ENCODE measurements around the gene LSAMP.

LSAMP gene

DNA sequence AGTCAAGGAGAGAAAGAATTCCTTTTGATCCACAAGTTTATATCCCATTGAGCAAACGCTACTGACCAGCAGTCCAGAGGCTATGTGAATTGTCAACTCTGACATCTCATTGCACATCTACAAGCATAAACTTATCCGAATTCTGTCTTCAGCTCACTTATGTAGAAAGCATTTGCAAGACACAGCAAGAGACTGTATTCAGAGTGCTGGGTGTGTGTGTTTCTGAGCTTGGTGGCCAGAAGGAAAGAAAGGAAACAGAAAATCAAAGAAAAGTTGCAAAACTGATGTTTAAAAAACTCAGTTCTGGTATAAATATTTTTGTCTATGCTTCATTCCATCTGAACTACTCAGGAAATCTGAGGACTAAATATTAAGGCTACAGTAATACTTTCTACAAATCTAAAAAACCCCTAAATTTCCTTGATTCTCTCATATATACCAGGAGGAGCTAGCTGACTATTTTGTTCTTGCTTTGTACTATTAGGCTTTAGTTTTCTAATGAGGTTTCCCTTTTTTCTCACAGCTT is 45.5 kb downstream of the LSAMP start:
- Histone ChIP-seq H3K4me3 (ENCODE audit: low read depth, low read length) (no peak overlapping the region), H3K9me3 (ENCODE audit: control insufficient read depth, insufficient read depth, low read depth, low read length) (no peaks in the 10 kb centered on the region), H3K27ac (ENCODE audit: extremely low read depth, low read depth, low read length) (no peak overlapping the region), H3K36me3 (ENCODE audit: control insufficient read depth in 2 of 2, insufficient read depth in 1 of 2, low read length in 2 of 2) (no peaks in the 10 kb centered on the region), H3K4me1 (ENCODE audit: control insufficient read depth, insufficient read depth, low read length) (no peaks in the 10 kb centered on the region)
- no peak for TF ChIP-seq ZNF777 (tag by site-specific recombination; IDR thresholded peaks at IDR 0.05; ENCODE audit: borderline replicate concordance)
- TF ChIP-seq, protein P1, sequence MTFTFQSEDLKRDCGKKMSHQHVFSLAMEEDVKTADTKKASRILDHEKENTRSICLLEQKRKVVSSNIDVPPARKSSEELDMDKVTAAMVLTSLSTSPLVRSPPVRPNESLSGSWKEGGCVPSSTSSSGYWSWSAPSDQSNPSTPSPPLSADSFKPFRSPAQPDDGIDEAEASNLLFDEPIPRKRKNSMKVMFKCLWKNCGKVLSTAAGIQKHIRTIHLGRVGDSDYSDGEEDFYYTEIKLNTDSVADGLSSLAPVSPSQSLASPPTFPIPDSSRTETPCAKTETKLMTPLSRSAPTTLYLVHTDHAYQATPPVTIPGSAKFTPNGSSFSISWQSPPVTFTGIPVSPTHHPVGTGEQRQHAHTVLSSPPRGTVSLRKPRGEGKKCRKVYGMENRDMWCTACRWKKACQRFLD (tag by site-specific recombination; IDR thresholded peaks at IDR 0.05), result no peak
- no peak for TF ChIP-seq ZNF169 (tag by site-specific recombination; IDR thresholded peaks at IDR 0.05)
- TF ChIP-seq, protein P2, sequence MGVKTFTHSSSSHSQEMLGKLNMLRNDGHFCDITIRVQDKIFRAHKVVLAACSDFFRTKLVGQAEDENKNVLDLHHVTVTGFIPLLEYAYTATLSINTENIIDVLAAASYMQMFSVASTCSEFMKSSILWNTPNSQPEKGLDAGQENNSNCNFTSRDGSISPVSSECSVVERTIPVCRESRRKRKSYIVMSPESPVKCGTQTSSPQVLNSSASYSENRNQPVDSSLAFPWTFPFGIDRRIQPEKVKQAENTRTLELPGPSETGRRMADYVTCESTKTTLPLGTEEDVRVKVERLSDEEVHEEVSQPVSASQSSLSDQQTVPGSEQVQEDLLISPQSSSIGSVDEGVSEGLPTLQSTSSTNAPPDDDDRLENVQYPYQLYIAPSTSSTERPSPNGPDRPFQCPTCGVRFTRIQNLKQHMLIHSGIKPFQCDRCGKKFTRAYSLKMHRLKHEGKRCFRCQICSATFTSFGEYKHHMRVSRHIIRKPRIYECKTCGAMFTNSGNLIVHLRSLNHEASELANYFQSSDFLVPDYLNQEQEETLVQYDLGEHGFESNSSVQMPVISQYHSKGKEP (tag by site-specific recombination; IDR thresholded peaks at IDR 0.05), result no peak
- ChIA-PET POLR2A (no interaction called here), CTCF (no interaction called here)

DNA sequence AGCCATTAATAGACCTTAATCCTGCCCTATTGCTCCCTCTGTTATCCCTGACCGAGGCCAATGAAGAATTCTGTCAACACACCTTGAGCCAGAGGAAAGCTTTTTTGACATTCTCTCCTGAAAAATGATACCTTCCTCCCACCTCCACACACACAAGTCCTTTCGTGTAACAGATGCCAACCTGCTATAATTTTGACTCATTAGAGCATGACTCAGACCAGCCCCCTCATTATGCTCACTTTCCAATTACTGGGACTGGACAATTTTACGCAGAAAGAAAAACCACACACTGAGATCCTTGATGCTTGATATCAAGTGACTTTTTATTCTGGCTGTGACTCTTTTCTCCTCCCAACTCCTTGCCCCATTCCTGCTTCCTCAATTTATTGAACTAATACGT is 50.9 kb downstream of the LSAMP start:
- H3K9me3 ChIP-seq (ENCODE audit: control insufficient read depth, insufficient read depth, low read depth, low read length), result no peaks in the 10 kb centered on the region
- ChIA-PET POLR2A (no interaction called here), CTCF (no interaction called here)
- H3K36me3 ChIP-seq (ENCODE audit: control insufficient read depth in 2 of 2, insufficient read depth in 1 of 2, low read length in 2 of 2), result no peaks in the 10 kb centered on the region
- no peak overlapping the region for H3K27ac ChIP-seq (ENCODE audit: extremely low read depth, low read depth, low read length)
- no peaks in the 10 kb centered on the region for H3K4me1 ChIP-seq (ENCODE audit: control insufficient read depth, insufficient read depth, low read length)
- no peak overlapping the region for H3K4me3 ChIP-seq (ENCODE audit: low read depth, low read length)
- TF ChIP-seq WT1 (tag by site-specific recombination; IDR thresholded peaks at IDR 0.05) (peak; percentile 57), SCRT2 (tag by site-specific recombination; IDR thresholded peaks at IDR 0.05) (peak; percentile 72), SP3 (tag by site-specific recombination; IDR thresholded peaks at IDR 0.05) (0 out of 2 replicates have a peak, but pooled peaks have one; percentile 16), ZNF184 (tag by site-specific recombination; IDR thresholded peaks at IDR 0.05) (no peak), ZFHX2 (tag by site-specific recombination; conservative IDR thresholded peaks at IDR 0.05) (peak; percentile 56), ZNF571 (tag by site-specific recombination; IDR thresholded peaks at IDR 0.05) (no peak)

DNA sequence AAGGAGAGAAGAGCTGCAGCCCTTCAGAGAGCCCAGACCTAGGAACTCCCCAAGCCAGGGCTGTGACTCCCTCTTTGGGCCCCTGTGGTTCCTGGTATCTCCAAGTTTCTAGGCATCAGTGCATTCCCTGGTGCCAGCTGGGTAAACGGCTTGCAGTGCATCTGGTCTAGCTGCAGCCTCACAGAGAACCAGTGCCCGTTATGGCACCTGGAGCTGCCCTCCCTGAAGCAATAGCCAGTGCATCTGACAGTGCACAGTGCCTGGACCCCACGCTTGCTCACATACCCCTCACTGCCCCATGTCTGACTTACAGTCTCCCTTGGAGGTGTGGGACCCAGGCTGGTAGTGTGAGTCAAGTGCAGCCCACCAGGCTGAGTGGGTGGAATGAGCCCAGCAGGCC is 52.1 kb downstream of the LSAMP start:
- Histone ChIP-seq H3K4me3 (ENCODE audit: low read depth, low read length) (no peak overlapping the region), H3K4me1 (ENCODE audit: control insufficient read depth, insufficient read depth, low read length) (no peaks in the 10 kb centered on the region), H3K9me3 (ENCODE audit: control insufficient read depth, insufficient read depth, low read depth, low read length) (no peaks in the 10 kb centered on the region), H3K27ac (ENCODE audit: extremely low read depth, low read depth, low read length) (no peak overlapping the region), H3K36me3 (ENCODE audit: control insufficient read depth in 2 of 2, insufficient read depth in 1 of 2, low read length in 2 of 2) (no peaks in the 10 kb centered on the region)
- CTCF ChIA-PET, result no interaction called here
- TF ChIP-seq ZFHX2 (tag by site-specific recombination; conservative IDR thresholded peaks at IDR 0.05), result peak; percentile 15; the same call in 1 of the 2 replicates
- no peak for TF ChIP-seq ZNF174 (tag by site-specific recombination; IDR thresholded peaks at IDR 0.05)
- POLR2A ChIA-PET, result no interaction called here

DNA sequence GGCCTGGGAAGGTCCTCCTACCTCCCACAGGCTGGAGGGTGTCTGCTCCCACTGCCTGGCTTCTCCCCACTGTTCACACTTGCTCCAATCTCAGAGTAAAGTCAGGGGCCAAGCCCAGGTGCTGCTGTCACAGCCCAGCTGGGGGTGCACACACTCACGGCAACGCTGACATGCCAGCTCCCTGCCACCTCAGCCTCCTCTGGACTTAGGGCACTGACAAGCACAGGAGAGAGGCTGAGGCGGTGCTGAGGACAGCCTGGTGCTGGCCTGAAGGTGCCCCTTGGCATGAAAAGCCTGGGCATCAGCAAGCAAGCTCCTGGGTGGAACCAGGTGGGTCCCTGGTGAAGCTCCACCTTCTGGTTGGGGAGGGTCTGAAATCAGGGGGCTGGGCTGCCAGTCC is 53.0 kb downstream of the LSAMP start:
- ChIA-PET POLR2A (no interaction called here), CTCF (no interaction called here)
- TF ChIP-seq ZNF623 (tag by site-specific recombination; IDR thresholded peaks at IDR 0.05), result no peak
- no peak for TF ChIP-seq ZNF776 (tag by site-specific recombination; IDR thresholded peaks at IDR 0.05; ENCODE audit: borderline replicate concordance)
- no peak for TF ChIP-seq ZNF433 (tag by site-specific recombination; IDR thresholded peaks at IDR 0.05; ENCODE audit: low read depth)
- no peak for TF ChIP-seq KLF16 (tag by site-specific recombination; IDR thresholded peaks at IDR 0.05)
- no peak for TF ChIP-seq HOXA7 (CRISPR knock-in tag; IDR thresholded peaks at IDR 0.05; ENCODE audit: borderline replicate concordance)
- TF ChIP-seq ZNF473 (tag by site-specific recombination; IDR thresholded peaks at IDR 0.05), result no peak
- TF ChIP-seq, protein P3, sequence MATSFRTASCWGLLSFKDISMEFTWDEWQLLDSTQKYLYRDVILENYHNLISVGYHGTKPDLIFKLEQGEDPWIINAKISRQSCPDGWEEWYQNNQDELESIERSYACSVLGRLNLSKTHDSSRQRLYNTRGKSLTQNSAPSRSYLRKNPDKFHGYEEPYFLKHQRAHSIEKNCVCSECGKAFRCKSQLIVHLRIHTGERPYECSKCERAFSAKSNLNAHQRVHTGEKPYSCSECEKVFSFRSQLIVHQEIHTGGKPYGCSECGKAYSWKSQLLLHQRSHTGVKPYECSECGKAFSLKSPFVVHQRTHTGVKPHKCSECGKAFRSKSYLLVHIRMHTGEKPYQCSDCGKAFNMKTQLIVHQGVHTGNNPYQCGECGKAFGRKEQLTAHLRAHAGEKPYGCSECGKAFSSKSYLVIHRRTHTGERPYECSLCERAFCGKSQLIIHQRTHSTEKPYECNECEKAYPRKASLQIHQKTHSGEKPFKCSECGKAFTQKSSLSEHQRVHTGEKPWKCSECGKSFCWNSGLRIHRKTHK (tag by site-specific recombination; IDR thresholded peaks at IDR 0.05), result no peak
- no peak for TF ChIP-seq ZNF701 (tag by site-specific recombination; IDR thresholded peaks at IDR 0.05)
- H3K36me3 ChIP-seq (ENCODE audit: control insufficient read depth in 2 of 2, insufficient read depth in 1 of 2, low read length in 2 of 2), result no peaks in the 10 kb centered on the region
- H3K4me3 ChIP-seq (ENCODE audit: low read depth, low read length), result no peak overlapping the region
- no peak overlapping the region for H3K27ac ChIP-seq (ENCODE audit: extremely low read depth, low read depth, low read length)
- no peaks in the 10 kb centered on the region for H3K4me1 ChIP-seq (ENCODE audit: control insufficient read depth, insufficient read depth, low read length)
- no peaks in the 10 kb centered on the region for H3K9me3 ChIP-seq (ENCODE audit: control insufficient read depth, insufficient read depth, low read depth, low read length)
